MCF 10A (cell line): ENCODE results near the gene SLC49A3. TPM values are rescaled to one million over a fixed set of nuclear protein-coding genes. Genes with fewer than 3 reads are reported as not detected.

Experiments
- BruUV-seq: library from RNA; stranded (reverse); fragments of 400-500 nt; replicated peaks from 2 replicates; lab custom pipeline; 2021; lab: Mats Ljungman, UMichigan
- CTCF ChIA-PET: fragments of 300-600 bp; sonication (Branson Sonifier 250); formaldehyde crosslinking; extraction: SDS; loops from one replicate; lab custom pipeline; 2021; ENCODE audit warnings: antibody characterized with exemption, inconsistent platforms; lab: Yijun Ruan, JAX
- POLR2A ChIA-PET: fragments of 300-600, 350-650 bp; sonication (Branson Sonifier 250); formaldehyde crosslinking; extraction: SDS; loops from one replicate; lab custom pipeline; 2020; ENCODE audit warnings: antibody characterized with exemption, inconsistent platforms; lab: Yijun Ruan, JAX
- DNase-seq: peaks from one replicate; pipeline ENCODE4 v3.0.0-alpha.2; 2018; ENCODE audit not compliant: unreplicated experiment
- H3K27ac Mint-ChIP-seq: one replicate; pipeline ENCODE4 v1.8.0; 2022; ENCODE audit warnings: mild to moderate bottlenecking, low read depth, mixed read lengths; ENCODE audit not compliant: unreplicated experiment
- H3K27me3 Mint-ChIP-seq: one replicate; pipeline ENCODE4 v1.8.0; 2022; ENCODE audit warnings: mixed read lengths; ENCODE audit not compliant: insufficient read depth, unreplicated experiment
- H3K36me3 Mint-ChIP-seq: one replicate; pipeline ENCODE4 v1.8.0; 2022; ENCODE audit warnings: mild to moderate bottlenecking, moderate library complexity, mixed read lengths; ENCODE audit not compliant: insufficient read depth, unreplicated experiment
- H3K4me1 Mint-ChIP-seq: one replicate; pipeline ENCODE4 v1.8.0; 2022; ENCODE audit warnings: mixed read lengths; ENCODE audit not compliant: insufficient read depth, unreplicated experiment
- H3K4me3 Mint-ChIP-seq: one replicate; pipeline ENCODE4 v1.8.0; 2022; ENCODE audit warnings: mild to moderate bottlenecking, moderate library complexity, mixed read lengths; ENCODE audit not compliant: unreplicated experiment
- H3K9me3 Mint-ChIP-seq: one replicate; pipeline ENCODE4 v1.8.0; 2022; ENCODE audit warnings: mixed read lengths; ENCODE audit not compliant: unreplicated experiment
- intact Hi-C: fragments of 100-400 bp; cut with micrococcal nuclease; formaldehyde crosslinking; loops from 2 replicates; pipeline ENCODE4 v1.14.1; 2022
- total RNA-seq: library from RNA; stranded (reverse); gene quantifications from 2 replicates; pipeline ENCODE4 v1.2.3, GENCODE V29; 2022
- TF ChIP-seq, protein P1 (sequence below): fragments of 200-600 bp; IDR thresholded peaks from one replicate; pipeline ENCODE4 v1.8.0; 2022; ENCODE audit warnings: antibody characterized with exemption, mild to moderate bottlenecking; ENCODE audit not compliant: unreplicated experiment

The SLC49A3 gene
- total RNA-seq, 1 experiment from 2014 or later, result not detected

DNA sequence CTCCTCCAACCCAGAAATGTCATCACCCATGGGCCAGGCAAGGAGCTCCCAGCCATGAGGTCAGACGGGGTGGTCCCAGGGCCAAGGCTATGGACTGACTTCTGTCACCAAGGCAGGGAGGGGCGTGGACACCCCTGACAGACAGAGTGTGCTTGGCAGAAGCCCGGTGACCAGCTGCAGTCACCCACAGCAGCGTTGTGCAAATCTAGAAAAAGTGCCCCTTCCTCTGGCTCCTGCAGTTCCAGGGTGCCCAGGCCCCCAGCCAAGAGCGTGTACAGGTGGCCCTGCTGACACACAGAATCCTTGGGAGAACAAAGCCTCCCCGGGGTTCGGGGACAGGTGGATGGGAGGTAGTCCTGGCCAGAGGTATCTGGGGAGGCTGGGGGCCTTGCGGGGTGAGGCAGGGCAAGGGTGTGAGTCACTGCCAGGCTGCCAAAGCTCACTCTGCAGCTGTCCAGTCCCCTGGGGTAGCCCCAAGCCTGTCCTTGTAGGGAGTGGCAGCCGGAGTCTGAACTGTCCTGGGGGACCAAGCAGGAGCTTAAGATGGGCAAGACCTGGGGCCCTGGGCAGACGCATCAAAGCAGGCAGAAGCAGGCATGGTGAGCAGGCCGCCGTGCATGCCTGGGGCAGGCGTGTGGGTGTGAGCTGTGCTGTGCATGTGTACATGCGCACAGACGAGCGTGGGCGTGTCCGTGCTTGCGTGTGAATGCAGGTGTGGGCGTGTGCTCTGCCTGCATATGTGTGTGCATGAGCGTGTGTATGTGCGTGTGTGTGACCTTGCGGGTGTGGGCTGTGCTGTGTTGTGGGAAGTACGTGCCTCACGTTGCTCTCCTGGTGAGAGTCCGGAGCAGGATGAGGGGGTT lies 11.3 kb downstream of the SLC49A3 start:
- Mint-ChIP-seq H3K9me3 (no peaks in the 10 kb centered on the region), H3K36me3 (peaks cover 26% of the 10 kb centered on the region), H3K4me1 (peaks cover 14% of the 10 kb centered on the region), H3K4me3 (peak overlapping the region; percentile 47), H3K27ac (peak overlapping the region; percentile 61), H3K27me3 (no peaks in the 10 kb centered on the region)
- no TSS peak for BruUV-seq
- TF ChIP-seq, protein P1, sequence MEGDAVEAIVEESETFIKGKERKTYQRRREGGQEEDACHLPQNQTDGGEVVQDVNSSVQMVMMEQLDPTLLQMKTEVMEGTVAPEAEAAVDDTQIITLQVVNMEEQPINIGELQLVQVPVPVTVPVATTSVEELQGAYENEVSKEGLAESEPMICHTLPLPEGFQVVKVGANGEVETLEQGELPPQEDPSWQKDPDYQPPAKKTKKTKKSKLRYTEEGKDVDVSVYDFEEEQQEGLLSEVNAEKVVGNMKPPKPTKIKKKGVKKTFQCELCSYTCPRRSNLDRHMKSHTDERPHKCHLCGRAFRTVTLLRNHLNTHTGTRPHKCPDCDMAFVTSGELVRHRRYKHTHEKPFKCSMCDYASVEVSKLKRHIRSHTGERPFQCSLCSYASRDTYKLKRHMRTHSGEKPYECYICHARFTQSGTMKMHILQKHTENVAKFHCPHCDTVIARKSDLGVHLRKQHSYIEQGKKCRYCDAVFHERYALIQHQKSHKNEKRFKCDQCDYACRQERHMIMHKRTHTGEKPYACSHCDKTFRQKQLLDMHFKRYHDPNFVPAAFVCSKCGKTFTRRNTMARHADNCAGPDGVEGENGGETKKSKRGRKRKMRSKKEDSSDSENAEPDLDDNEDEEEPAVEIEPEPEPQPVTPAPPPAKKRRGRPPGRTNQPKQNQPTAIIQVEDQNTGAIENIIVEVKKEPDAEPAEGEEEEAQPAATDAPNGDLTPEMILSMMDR, result no peak
- POLR2A ChIA-PET, result interaction anchor here (0.6 to 1.5 kb wide), 9 partner anchors 9 to 340 kb away, joined by 3 to 18 read pairs (median 4); partner anchors contain the start of gene ZNF141
- CTCF ChIA-PET, result interaction anchor here (0.8 to 1.1 kb wide), 2 partner anchors 9 to 75 kb away, joined by 3 to 4 read pairs; no protein-coding TSS in a partner anchor
- DNase-seq, result peak; percentile 63
- intact Hi-C loops, result loop anchor here (10.0 kb wide), 1 partner anchor 203 kb away; no protein-coding TSS in a partner anchor

DNA sequence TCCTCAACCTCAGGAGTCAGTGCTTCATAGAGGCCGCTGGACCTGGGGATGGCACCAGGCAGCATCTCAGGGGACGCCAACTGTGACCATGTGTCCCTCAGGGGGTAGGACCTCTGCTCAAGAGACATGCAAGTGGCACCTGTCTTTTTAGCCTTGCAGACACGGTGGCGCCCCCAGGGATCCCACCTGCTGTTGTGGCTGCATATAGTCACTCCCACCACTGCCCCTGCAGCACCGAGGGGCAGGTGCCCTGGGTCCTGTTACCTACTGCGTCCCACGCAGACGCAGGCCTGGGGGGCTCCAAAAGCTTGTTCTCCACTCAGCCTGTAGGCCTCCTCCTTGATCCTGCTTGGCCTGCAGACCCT lies 12.1 kb downstream of the SLC49A3 start:
- Mint-ChIP-seq H3K4me3 (no peak overlapping the region), H3K27me3 (no peaks in the 10 kb centered on the region), H3K36me3 (peaks cover 34% of the 10 kb centered on the region), H3K4me1 (peaks cover 14% of the 10 kb centered on the region), H3K27ac (no peak overlapping the region), H3K9me3 (no peaks in the 10 kb centered on the region)
- ChIA-PET POLR2A (interaction anchor here (1.5 kb wide), 1 partner anchor 105 kb away, joined by 5 read pairs; no protein-coding TSS in a partner anchor), CTCF (no interaction called here)
- TF ChIP-seq, protein P1, result no peak
- BruUV-seq, result no TSS peak
- DNase-seq, result no peak
- intact Hi-C loops, result loop anchor here (10.0 kb wide), 1 partner anchor 202 kb away; no protein-coding TSS in a partner anchor

DNA sequence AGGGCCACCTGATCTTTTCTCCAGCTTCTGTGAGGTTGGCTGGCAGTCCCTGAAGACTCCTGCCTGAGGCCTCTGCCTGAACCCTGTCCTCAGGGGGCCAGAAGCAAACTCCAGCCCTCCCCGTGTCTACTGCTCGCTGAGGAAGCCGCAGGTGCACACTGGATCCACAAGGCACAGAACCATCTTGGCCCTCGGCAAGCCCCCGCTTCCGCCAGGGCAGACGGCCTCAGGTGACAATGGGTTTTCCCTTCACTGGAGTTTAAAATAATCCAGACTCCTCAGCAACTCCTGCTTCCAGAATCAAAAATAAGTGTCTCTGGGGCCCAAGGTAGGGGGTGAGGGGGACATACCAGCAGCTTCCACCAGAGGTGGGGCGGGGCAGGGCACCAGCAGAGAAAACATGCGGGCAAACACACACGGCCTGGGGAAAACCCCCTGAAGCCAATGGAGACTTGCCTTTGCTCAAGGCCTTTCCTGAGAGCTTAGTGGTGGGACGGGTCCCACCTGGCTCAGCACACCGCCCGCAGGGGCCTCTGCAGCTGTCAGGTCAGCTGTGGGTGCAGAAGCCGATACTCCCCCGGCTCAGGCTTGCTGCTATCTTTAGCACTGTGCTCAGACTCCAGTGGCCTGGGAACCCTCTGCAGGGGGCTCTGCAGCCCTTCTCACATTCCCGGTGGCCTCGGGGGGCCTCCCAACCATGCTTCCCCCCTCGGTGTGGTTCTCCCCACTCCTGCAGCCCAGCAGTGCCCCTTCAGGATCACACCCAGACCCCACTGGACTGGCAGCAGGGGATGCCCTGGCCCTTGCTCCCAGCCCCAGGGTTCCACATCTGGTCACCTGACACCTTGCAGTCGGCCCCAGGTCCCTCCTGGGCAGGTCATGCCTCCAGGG lies 12.7 kb downstream of the SLC49A3 start:
- intact Hi-C loops, result loop anchor here (10.0 kb wide), 1 partner anchor 201 kb away; no protein-coding TSS in a partner anchor
- CTCF ChIA-PET, result interaction anchor here (1.1 to 2.9 kb wide), 5 partner anchors 8 to 73 kb away, joined by 3 to 14 read pairs (median 3); no protein-coding TSS in a partner anchor
- H3K27me3 Mint-ChIP-seq, result no peaks in the 10 kb centered on the region
- H3K4me1 Mint-ChIP-seq, result peaks cover 14% of the 10 kb centered on the region
- DNase-seq, result no peak
- peaks cover 40% of the 10 kb centered on the region for H3K36me3 Mint-ChIP-seq
- POLR2A ChIA-PET, result interaction anchor here (0.7 to 2.8 kb wide), 5 partner anchors 11 to 275 kb away, joined by 3 to 19 read pairs (median 4); no protein-coding TSS in a partner anchor
- H3K4me3 Mint-ChIP-seq, result peak overlapping the region; percentile 83
- TF ChIP-seq, protein P1, result no peak
- H3K9me3 Mint-ChIP-seq, result no peaks in the 10 kb centered on the region
- no TSS peak for BruUV-seq
- H3K27ac Mint-ChIP-seq, result no peak overlapping the region
